Pons (tissue), 1 donor: ENCODE results near the gene SRPK2.
A peak's percentile ranks its signal among the peaks of the same experiment; 100 is the strongest.
"Not testable (repeated sequence)": the region's sequence is repeated elsewhere in the genome, so short reads cannot be mapped to it uniquely, and the experiment has no call there.

Experiments
- DNase-seq: peaks from one replicate; pipeline ENCODE4 v3.0.0-alpha.2; 2016; ENCODE audit warnings: low spot score

The SRPK2 gene

DNA sequence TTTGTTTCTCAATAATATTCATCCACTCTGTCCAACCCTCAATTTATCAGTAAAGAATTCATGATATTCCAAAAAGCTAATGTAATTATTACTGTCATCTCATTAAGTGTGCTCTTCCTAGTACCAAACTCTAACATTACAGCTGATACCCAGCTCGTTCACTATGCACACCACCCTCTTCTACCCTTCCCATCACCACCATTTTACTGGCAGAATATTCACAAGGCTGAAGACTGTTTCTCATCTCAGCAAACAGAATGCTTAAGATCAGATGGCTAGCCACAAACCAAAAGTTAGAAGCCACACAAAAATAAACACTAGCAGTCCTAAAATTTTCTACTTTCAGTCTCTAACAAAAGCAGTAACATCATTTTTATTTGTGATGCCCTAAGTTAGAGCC, 121.5 kb downstream of the SRPK2 start:
- peak; percentile 57 for DNase-seq

DNA sequence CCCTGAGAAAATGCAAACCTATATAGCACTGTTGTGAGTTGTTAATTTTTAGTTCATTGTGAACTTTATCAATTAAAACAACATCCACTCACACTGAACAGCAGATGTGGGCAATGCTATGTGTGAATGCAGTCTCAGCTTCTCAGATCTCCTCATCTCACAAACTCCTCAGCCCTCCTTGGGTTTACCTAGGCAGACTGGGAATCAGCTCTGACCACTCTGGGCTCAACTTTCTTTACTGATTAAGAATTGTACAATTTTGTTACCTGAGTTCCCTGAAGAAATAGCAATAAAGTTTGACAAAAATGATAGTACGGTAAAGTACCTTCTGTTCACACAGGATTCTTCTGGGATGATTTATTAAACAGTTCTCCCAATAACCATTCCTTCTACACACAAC, 124.0 kb downstream of the SRPK2 start:
- no peak for DNase-seq

DNA sequence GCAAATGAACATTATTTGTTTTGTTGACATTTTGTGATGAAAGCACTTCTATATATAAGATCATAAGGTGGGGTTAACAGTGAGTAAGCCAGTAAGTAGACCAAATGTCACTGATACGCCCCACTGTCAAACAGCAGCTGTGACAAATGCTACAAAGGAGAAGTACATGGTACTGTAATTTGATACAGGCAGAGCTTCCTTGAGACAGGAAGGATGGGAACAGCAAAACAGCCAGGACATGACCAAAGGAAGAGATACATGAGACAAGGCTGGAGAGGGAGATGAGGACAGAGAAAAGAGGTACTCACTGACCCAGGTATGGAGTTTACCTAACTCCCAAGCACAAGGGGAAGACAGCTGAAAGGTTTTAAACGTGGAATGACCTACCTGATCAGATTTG, 127.0 kb downstream of the SRPK2 start:
- DNase-seq, result no peak

DNA sequence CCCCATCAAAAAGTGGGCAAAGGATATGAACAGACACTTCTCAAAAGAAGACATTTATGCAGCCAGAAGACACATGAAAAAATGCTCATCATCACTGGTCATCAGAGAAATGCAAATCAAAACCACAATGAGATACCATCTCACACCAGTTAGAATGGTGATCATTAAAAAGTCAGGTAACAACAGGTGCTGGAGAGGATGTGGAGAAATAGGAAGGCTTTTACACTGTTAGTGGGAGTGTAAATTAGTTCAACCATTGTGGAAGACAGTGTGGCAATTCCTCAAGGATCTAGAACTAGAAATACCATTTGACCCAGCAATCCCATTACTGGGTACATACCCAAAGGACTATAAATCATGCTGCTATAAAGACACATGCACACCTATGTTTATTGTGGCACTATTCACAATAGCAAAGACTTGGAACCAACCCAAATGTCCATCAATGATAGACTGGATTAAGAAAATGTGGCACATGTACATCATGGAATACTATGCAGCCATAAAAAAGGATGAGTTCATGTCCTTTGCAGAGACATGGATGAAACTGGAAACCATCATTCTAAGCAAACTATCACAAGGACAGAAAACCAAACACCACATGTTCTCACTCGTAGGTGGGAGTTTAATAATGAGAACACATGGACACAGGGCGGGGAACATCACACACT, 128.4 kb downstream of the SRPK2 start:
- not testable (repeated sequence) for DNase-seq

DNA sequence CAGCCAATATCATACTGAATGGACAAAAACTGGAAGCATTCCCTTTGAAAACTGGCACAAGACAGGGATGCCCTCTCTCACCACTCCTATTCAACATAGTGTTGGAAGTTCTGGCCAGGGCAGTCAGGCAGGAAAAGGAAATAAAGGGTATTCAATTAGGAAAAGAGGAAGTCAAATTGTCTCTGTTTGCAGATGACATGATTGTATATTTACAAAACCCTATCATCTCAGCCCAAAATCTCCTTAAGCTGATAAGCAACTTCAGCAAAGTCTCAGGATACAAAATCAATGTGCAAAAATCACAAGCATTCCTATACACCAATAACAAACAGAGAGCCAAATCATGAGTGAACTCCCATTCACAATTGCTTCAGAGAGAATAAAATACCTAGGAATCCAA, 129.8 kb downstream of the SRPK2 start:
- DNase-seq, result not testable (repeated sequence)

DNA sequence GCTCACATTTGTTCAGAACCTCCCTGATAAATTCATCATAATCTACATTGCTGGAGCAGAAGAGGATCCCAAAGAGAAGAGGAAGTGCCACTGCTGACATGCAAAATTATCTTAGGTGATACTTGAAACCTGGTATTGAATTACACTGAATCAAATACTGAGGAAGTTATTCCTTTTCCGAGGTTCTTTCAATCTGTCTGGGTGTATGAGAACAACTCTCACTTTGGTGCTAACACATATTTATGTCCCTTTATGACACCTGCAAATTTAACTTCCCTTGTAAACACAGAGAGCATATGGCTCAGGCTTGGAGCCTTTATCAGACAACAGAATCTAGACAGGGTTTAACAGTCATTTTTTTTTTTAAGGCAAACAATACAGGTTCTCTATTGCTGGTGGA, 131.4 kb downstream of the SRPK2 start:
- DNase-seq, result no peak

DNA sequence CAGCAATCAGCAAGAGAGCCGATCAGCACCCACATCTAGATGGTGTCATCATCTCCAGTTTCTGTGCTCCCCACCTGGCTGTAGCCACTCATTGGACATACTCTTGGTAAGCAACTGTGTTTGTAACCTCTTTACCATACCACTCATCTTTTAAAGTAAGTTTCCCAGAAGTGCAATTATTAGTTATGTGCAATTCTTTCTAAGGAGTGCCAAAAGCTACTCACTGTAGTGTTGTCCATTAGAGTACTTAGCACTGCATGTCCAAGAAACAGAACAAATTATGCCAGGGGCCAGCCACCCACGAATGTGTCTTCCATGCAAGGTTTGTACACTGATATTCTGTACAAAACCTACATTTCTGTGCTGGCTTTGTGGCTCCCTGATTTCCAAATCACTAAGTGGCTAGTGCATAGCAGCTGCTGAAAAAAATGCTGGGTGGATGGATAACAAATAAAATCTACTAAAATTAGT, 131.9 kb downstream of the SRPK2 start:
- no peak for DNase-seq

DNA sequence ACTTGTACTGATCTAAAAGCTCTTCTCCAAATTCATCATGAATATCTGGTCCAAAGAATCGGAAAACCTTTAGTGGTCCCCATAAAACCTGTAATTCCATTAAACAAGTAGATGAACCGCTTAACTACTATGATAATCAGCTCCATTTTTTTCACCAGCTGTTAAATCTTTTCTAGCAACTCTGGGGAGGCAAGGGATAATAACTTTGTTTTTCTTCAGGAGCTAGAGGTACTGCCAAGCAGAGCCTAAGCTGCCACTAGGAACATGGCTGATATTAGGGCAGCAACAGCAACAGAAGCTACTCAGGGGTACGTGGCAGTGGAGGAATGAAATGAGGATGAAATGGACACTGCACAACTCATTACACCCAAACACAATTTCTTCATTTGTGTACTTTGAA, 138.0 kb downstream of the SRPK2 start:
- no peak for DNase-seq

DNA sequence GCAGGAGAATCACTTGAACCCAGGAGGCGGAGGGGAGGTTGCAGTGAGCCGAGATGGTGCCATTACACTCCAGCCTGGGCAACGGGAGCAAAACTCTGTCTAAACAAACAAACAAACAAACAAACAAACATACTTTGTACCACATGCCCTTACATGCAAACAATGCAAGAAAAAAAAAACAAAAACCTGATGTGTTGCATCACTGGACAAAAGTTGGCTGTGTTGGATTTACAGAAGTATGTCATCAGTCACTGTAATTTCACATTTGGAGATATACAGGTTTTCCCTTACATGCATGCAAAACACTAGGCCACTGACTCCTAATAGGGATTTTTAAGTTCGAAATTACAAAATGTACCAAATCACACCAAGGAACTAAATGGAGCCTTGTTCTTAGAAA, 138.5 kb downstream of the SRPK2 start:
- no peak for DNase-seq

DNA sequence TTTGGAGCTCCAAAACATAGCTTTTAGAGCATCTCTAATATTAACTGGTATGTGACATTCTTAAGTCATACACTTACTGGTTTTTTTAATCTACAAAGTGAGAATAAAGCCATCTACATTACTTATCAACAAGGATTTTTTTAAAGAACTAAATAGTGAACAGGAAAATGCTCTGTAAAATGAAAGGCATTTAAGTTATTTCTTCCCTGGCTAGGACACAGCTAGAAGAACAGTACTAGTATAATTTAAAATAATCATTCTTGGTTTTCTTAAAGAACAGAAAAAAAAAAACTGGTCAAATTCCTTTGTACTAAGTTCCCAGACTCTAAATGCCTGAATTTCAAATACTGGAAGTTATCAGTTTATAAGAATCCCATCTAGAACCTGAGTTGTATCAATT, 139.5 kb downstream of the SRPK2 start:
- DNase-seq, result no peak

DNA sequence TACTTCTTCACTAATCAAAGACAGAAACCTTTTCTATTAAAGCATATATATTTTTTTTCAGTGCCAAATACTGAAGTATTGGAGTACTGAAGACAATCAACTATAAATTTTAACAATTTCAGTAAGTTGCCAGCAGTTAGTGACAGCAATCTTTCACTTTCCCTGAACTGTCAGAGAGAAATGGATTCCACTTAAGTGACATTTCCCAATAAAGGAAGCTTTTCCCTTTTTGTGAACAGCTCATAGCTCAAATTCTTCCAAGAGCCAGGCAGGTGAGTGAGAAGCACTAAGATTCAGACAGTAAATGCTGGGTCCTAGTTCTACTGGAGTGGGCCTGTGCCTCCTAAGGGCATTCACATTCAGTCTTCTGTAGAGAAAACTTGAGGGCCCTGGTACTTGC, 142.0 kb downstream of the SRPK2 start:
- no peak for DNase-seq

DNA sequence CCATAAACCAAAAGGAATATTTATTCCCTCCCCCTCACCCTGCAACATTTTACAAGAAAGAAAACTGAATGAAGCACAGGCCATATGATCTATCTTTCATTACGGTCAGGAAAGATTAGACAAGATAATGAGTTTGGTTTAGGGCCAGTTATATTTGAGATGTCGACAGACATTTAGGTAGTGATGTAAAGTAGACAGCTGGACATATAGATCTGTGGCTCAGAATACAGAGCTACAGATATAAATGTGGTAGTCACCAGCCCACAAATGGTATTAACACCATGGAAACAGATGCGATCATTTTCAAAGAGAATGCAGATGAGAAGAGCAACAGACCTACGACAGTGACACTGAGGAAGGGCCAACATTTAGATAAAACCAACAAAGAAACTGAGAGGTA, 142.5 kb downstream of the SRPK2 start:
- no peak for DNase-seq

DNA sequence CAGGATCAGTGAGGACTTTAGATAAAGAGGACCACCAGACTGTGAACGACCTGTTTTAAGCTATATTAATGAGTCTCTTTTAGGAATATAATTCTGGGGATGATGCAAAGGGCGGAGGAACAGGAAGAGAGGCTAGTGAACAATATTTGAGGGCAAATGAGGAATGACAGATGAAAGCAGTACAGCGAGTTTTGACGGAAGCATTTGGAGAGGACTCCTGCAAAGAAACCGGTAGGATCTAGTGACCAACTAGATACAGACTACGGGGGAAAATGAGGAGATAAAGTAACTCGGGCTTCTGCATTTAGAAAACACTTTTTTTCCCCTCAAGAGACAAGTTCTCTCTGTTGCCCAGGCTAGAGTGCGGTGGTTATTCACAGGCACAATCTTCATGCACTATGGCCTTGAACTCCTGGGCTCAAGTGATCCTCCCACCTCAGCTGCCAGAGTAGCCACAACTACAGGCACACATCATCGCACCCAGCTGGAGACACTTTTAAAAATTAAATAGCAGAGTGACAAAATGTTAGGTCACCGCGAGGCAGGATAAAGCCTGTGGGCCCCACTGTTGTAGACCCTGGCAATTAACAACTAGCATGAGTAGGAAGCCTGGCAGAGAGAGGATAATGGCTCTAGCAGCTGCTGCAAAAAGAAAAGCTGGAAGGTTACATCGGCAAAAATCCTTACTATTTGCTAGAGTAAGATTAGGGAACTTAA, 143.2 kb downstream of the SRPK2 start:
- no peak for DNase-seq

DNA sequence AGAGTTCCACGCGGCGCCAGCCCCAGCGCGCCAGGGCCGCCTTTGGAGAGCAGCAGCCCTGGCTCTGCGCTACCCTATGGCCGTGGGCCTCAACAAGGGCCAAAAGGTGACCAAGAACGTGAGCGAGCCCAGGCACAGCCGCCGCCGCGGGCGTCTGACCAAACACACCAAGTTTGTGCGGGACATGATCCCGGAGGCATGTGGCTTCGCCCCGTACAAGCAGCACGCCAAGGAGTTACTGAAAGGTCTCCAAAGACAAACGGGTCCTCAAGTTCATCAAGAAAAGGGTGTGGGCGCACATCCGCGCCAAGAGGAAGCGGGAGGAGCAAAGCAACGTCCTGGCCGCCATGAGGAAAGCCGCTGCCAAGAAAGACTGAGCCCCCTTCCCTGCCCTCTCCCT, 144.1 kb downstream of the SRPK2 start:
- no peak for DNase-seq

DNA sequence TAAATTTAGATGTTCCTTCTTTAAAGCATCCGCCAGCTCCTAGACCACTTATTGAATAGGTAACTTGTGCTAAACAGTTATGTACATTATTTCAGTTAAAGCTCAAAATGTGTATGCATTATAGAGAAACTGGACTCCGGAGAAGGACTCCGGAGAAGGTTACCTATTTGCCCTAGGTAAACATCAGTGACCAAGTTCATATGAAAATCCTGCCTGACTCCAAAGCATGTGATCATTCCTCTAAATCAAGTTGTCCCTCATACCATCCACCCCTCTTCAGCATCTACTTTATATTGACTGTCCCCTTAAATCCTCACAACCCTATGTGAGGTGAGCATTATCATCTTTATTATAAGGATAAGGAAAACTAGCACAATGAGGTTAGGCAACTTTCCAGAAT, 147.5 kb downstream of the SRPK2 start:
- no peak for DNase-seq

DNA sequence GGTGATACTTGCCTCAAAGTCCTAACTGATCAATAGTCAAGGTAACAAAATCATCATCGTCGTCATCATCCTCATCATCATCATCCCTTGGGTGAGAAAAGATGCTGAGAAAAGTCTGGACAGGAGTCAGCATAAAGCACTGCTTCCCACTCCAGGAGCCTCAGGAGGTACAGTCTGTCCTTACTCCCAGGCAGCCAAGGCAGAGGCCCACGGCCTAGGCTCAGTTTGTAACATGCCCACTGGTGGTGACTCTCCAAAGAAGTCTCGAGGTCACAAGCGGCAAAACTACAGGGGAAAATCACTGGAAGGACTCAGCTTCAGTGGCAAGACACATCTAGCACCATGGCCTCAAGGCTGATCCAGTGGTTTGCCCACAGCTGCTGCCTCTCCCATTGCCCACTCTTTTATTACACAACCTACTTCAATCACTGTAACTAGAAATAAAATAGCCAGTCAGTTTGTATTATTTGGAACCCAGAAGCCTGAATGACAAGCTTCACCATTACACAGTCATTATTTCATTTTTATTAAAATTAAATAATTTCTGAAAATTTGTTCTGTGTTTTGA, 150.4 kb downstream of the SRPK2 start:
- no peak for DNase-seq

DNA sequence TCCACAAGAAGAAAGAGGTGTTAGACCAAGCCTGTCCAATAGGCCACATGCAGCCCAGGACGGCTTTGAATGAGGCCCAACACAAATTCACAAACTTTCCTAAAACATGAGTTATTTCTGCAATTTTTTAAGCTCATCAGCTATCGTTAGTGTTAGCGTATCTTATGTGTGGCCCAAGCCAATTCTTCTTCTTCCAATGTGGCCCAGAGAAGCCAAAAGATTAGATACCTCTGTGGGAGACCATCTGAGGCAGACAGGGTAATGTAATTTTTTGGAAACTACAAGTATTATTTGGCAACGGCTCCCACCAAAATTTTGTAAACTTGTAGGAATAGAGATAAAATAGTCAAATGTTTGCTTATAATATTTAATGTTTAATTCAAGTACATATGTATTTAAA, 153.8 kb downstream of the SRPK2 start:
- DNase-seq, result no peak

DNA sequence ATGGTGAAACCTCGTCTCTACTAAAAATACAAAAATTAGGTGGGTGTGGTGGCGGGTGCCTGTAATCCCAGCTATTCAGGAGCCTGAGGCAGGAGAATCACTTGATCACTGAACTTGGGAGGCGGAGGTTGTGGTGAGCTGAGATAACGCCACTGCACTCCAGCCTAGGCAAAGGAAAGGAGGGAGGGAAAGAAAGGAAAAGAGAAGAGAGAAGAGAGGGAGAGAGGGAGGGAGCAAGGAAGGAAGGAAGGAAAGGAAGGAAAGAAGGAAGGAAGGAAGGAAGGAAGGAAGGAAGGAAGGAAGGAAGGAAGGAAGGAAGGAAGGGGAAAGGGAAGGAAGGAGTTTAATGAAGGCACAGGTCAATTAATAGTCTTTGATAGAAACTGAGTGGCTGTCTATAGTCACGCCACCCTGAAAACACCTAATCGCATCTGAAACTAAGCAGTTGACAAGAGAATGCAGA, 155.9 kb downstream of the SRPK2 start:
- DNase-seq, result not testable (repeated sequence)

DNA sequence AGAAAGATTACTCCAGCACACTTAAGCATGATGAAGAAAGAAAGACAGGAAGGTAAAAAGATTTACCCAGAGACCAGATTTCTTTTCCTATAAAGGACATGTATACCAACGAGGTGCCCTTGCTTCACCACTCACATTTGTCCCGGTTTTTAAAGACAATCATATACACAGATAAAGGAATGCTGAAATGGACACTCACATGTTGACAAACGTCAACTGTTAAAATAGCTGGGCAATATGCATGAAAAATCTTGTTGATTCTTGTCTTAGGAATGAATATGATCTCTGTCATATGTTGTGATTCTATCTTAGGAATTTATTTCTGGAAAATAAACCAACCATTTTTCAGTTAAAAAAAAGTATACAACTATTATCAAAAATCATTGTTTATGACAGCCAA, 158.2 kb downstream of the SRPK2 start:
- no peak for DNase-seq

DNA sequence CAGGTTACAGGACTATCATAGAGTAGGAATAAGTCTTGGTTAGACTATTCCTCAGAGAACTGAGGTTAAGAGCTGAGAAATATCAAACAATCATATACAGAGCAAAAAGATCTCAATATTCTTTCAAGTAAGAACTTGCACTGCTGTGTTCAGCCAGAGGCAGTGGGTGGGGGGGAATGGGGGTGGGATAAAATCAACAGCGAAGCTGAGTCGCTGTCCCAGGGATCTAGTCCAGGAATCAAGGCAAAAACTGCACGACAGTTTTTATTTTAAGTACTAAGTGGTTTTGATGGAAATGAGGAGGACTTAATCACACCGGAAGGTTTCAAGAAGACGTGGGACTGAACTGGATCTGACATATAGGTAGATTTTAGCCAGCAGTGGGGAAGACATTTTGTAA, 159.1 kb downstream of the SRPK2 start:
- DNase-seq, result no peak

DNA sequence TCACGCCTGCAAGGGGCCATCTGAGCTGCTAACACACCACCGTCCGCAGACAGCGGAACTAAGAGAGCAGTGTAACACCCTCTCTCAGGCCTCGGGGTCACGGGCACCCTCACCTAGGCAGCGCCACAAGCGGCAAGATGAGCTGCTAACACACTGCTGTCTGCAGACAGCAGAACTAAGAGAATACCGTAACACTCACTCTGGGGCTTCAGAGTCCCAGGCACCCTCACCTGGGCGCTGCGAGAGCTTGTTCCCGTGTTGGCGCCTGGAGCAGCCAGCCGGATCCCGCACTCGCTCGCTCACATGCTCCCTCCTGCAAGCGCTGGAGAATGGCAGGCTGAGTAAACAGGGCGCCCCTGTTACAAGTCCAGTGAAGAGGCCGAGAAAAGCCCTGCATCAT, 160.2 kb downstream of the SRPK2 start:
- no peak for DNase-seq

DNA sequence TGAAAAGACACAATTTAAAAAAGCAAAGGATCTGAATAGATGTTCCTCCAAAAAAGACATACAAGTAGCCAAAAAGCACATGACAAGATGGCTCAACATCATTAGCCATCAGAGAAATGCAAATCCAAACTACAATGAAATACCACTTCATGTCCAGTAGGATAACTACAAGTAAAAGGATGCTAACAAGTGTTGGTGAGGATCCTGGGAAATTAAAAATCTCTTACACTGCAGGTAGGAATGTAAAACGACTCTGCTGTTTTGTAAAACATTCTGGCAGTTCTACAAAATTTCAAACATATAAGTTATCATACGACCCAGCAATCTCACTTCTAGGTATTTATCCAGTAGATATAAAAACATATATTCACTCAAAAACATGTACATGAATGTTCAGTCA, 161.3 kb downstream of the SRPK2 start:
- no peak for DNase-seq

DNA sequence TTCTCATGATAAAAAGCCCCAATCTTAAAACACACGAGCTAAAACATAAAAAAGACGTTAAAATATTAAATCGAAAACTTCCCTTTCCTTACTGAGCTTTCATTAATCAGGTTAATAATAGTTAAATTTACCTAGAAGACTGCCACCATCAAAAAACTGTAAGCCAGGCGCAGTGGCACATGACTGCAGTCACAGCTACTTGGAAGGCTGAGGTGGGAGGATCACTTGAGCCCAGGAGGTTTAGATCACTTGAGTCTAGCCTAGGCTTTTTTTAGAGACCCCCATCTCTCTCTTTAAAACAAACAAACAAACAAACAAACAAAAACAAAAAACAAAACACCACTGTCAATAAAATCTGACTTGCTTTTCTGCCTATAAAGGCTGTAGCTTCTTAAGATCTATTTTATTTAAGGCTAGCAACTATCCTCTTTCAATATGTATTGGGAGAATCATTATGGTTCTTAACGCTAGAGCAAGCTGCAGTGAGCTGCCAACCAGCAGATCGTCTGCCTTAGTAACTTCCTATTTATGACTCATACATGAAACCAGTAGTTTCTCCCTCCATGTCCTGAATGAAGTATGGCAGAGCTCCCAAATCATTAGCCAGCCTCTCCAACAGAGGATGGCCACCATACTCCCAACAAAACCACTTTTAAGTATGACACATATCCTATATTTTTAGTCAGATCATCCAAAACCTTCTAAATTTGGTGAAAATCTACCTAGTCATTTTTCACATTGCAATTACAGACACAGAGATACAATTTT, 163.7 kb downstream of the SRPK2 start:
- no peak for DNase-seq
